NT2/D1 (cell line): Measurements from ENCODE around the gene TMOD4.

Source experiments
- DNase-seq: peaks from one replicate; pipeline ENCODE4 v3.0.0-alpha.2; 2011; ENCODE audit warnings: low read depth, low spot score
- H3K27me3 ChIP-seq: 2 replicates; pipeline ENCODE4 v1.6.0; 2011; ENCODE audit warnings: mild to moderate bottlenecking; ENCODE audit not compliant: insufficient read length, insufficient read depth
- H3K36me3 ChIP-seq: 2 replicates; pipeline ENCODE4 v1.6.1; 2011; ENCODE audit warnings: mild to moderate bottlenecking, low read length, mixed read lengths; ENCODE audit not compliant: insufficient read depth, insufficient read length
- H3K4me1 ChIP-seq: 2 replicates; pipeline ENCODE4 v1.5.1; 2011; ENCODE audit not compliant: insufficient read depth, insufficient read length
- H3K4me3 ChIP-seq: 2 replicates; pipeline ENCODE4 v1.5.1; 2011; ENCODE audit warnings: low read depth; ENCODE audit not compliant: insufficient read length
- H3K9ac ChIP-seq: 2 replicates; pipeline ENCODE4 v1.6.0; 2011; ENCODE audit warnings: low read depth; ENCODE audit not compliant: insufficient read length
- H3K9me3 ChIP-seq: 2 replicates; pipeline ENCODE4 v1.5.1; 2011; ENCODE audit warnings: mild to moderate bottlenecking, low read length; ENCODE audit not compliant: insufficient read depth
- SUZ12 ChIP-seq: IDR thresholded peaks from 2 replicates; pipeline ENCODE4 v1.6.1; 2011; ENCODE audit not compliant: insufficient read length, insufficient read depth; ENCODE audit errors: extremely low read depth
- YY1 ChIP-seq: IDR thresholded peaks from 2 replicates; pipeline ENCODE4 v1.6.1; 2011; ENCODE audit not compliant: insufficient read length, insufficient read depth
- ZNF274 ChIP-seq: IDR thresholded peaks from 2 replicates; pipeline ENCODE4 v1.6.1; 2011; ENCODE audit warnings: mild to moderate bottlenecking, low read depth, low read length

The TMOD4 gene

DNA sequence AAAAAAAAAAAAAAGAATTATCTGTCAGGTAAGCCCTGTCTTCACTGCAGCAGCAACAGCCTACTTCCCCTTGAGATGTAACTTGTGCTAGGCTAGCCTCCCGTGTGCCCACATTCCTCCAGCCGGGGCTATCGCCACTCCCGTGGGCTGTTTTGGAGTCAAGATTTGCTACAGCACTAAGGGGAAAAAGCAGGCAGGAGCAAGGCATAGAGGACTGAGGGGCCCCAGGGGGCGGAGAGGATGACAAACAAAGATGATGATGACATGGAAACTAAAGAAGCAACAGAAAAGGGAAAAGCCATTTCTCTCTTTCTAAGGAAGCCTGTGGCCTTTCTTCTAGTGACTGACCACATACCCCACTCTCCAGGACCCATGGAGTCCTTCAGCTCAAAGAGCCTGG is 17.5 kb downstream of the TMOD4 start:
- peaks cover 51% of the 10 kb centered on the region for H3K36me3 ChIP-seq
- H3K4me3 ChIP-seq: no peak overlapping the region
- H3K4me1 ChIP-seq: peaks cover 8% of the 10 kb centered on the region
- no peaks in the 10 kb centered on the region for H3K9me3 ChIP-seq
- TF ChIP-seq YY1 (no peak), SUZ12 (no peak), ZNF274 (no peak)
- no peak for DNase-seq
- H3K27me3 ChIP-seq: no peaks in the 10 kb centered on the region
- no peak overlapping the region for H3K9ac ChIP-seq

GRCh38 chr1:151157067-151157531 is 18.7 kb downstream of the TMOD4 start:
- Histone ChIP-seq H3K4me3 (no peak overlapping the region), H3K9ac (no peak overlapping the region), H3K9me3 (no peaks in the 10 kb centered on the region), H3K27me3 (no peaks in the 10 kb centered on the region), H3K36me3 (peaks cover 49% of the 10 kb centered on the region), H3K4me1 (peaks cover 8% of the 10 kb centered on the region)
- DNase-seq: no peak
- TF ChIP-seq SUZ12: no peak
- TF ChIP-seq ZNF274: no peak
- TF ChIP-seq YY1: no peak

GRCh38 chr1:151156515-151156819 is 19.3 kb downstream of the TMOD4 start, which contains the start of gene TNFAIP8L2:
TSS of gene TNFAIP8L2 (plus strand) at chr1:151156649. CDS start at chr1:151158698, 2,049 bp downstream.
- Histone ChIP-seq H3K9me3 (no peaks in the 10 kb centered on the region), H3K4me3 (no peak within 1 kb of the TSS), H3K27me3 (no peaks in the 10 kb centered on the region), H3K36me3 (peaks cover 43% of the 10 kb centered on the region), H3K4me1 (peaks cover 8% of the 10 kb centered on the region), H3K9ac (no peak within 1 kb of the TSS)
- TF ChIP-seq YY1: no peak
- TF ChIP-seq ZNF274: no peak
- no peak for TF ChIP-seq SUZ12
- no peak for DNase-seq

GRCh38 chr1:151147665-151148064 is 28.1 kb downstream of the TMOD4 start:
- Histone ChIP-seq H3K9me3 (no peaks in the 10 kb centered on the region), H3K27me3 (peaks cover 10% of the 10 kb centered on the region), H3K4me3 (no peak overlapping the region), H3K4me1 (peaks cover 30% of the 10 kb centered on the region), H3K9ac (no peak overlapping the region), H3K36me3 (peaks cover 1% of the 10 kb centered on the region)
- DNase-seq: no peak
- no peak for TF ChIP-seq SUZ12
- no peak for TF ChIP-seq YY1
- no peak for TF ChIP-seq ZNF274

GRCh38 chr1:151147132-151147503 is 28.7 kb downstream of the TMOD4 start:
- H3K27me3 ChIP-seq: peaks cover 10% of the 10 kb centered on the region
- peak overlapping the region; percentile 46 for H3K4me3 ChIP-seq
- DNase-seq: no peak
- H3K9ac ChIP-seq: peak overlapping the region; percentile 59
- peaks cover 7% of the 10 kb centered on the region for H3K36me3 ChIP-seq
- TF ChIP-seq YY1 (no peak), SUZ12 (no peak), ZNF274 (no peak)
- H3K9me3 ChIP-seq: no peaks in the 10 kb centered on the region
- peaks cover 30% of the 10 kb centered on the region for H3K4me1 ChIP-seq

- TF ChIP-seq SUZ12 (no peak), ZNF274 (no peak), YY1 (no peak)
- peak; percentile 91 for DNase-seq
Observed at GRCh38 chr1:151146412-151147131, 29.2 kb downstream of the TMOD4 start, which contains the start of gene SEMA6C. TSS of gene SEMA6C (minus strand) at chr1:151146631. CDS start at chr1:151142621, 4,010 bp downstream.

DNA sequence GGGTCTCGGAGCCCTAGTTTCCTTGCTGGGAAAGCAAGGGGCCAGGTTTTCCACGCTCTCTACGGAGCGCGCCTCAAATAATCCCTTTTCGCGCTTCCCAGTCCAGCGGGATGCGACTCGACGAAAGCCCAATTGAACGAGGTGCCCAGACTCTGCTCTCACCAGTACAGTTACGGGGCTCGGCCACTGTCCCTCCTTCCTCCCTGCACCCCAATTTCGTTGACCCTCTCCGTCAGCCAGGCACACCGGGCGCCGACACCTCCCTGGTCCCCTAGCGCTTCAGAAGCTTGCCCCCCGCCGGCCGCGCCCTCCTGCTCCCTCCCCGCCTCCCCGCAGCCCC is 29.7 kb downstream of the TMOD4 start:
- no peak for TF ChIP-seq YY1
- TF ChIP-seq SUZ12: no peak
- no peak for TF ChIP-seq ZNF274
- Histone ChIP-seq H3K9ac (peak overlapping the region; percentile 89), H3K4me1 (peaks cover 30% of the 10 kb centered on the region), H3K27me3 (peaks cover 10% of the 10 kb centered on the region), H3K36me3 (peaks cover 8% of the 10 kb centered on the region), H3K9me3 (no peaks in the 10 kb centered on the region), H3K4me3 (peak overlapping the region; percentile 82)
- DNase-seq: no peak

More at GRCh38 chr1:151146412-151147131, 29.2 kb downstream of the TMOD4 start, which contains the start of gene SEMA6C:
- H3K4me1 ChIP-seq: peaks cover 30% of the 10 kb centered on the region
- no peaks in the 10 kb centered on the region for H3K9me3 ChIP-seq
- H3K4me3 ChIP-seq: peak within 1 kb of the TSS; percentile 82
- H3K27me3 ChIP-seq: peaks cover 10% of the 10 kb centered on the region
- peaks cover 8% of the 10 kb centered on the region for H3K36me3 ChIP-seq
- H3K9ac ChIP-seq: peak within 1 kb of the TSS; percentile 89
